Measurements from ENCODE around the gene SOX6. TPM values are rescaled to one million over a fixed set of nuclear protein-coding genes. Genes with fewer than 3 reads are reported as not detected.

SOX6 gene
- total RNA-seq, 1 donor from 2014 or later = 1.4 TPM

- no peak overlapping the region for H3K27ac Mint-ChIP-seq (ENCODE audit: unreplicated experiment)
- no peaks in the 10 kb centered on the region for H3K4me1 Mint-ChIP-seq (ENCODE audit: low read depth, unreplicated experiment)
- no peaks in the 10 kb centered on the region for H3K27me3 Mint-ChIP-seq (ENCODE audit: unreplicated experiment)
- no peak for DNase-seq
- H3K9me3 Mint-ChIP-seq (ENCODE audit: unreplicated experiment) = no peaks in the 10 kb centered on the region
- no peaks in the 10 kb centered on the region for H3K36me3 Mint-ChIP-seq (ENCODE audit: unreplicated experiment)
- H3K4me3 Mint-ChIP-seq (ENCODE audit: unreplicated experiment) = no peak overlapping the region
- TF ChIP-seq CTCF (IDR thresholded peaks at IDR 0.05; ENCODE audit: partially characterized antibody, unreplicated experiment) = no peak
These were observed 415.7 kb downstream of the SOX6 start for GRCh38 chr11:15940462-15941205.

- Mint-ChIP-seq H3K27ac (ENCODE audit: unreplicated experiment) (no peak overlapping the region), H3K27me3 (ENCODE audit: unreplicated experiment) (no peaks in the 10 kb centered on the region), H3K9me3 (ENCODE audit: unreplicated experiment) (peaks cover 2% of the 10 kb centered on the region), H3K36me3 (ENCODE audit: unreplicated experiment) (no peaks in the 10 kb centered on the region), H3K4me1 (ENCODE audit: low read depth, unreplicated experiment) (no peaks in the 10 kb centered on the region), H3K4me3 (ENCODE audit: unreplicated experiment) (no peak overlapping the region)
- no peak for DNase-seq
- TF ChIP-seq CTCF (IDR thresholded peaks at IDR 0.05; ENCODE audit: partially characterized antibody, unreplicated experiment) = no peak
These were observed 417.4 kb downstream of the SOX6 start for GRCh38 chr11:15938983-15939382.

GRCh38 chr11:15938121-15938611 is 418.2 kb downstream of the SOX6 start:
- no peaks in the 10 kb centered on the region for H3K36me3 Mint-ChIP-seq (ENCODE audit: unreplicated experiment)
- no peak for DNase-seq
- H3K27ac Mint-ChIP-seq (ENCODE audit: unreplicated experiment) = no peak overlapping the region
- no peak for TF ChIP-seq CTCF (IDR thresholded peaks at IDR 0.05; ENCODE audit: partially characterized antibody, unreplicated experiment)
- no peak overlapping the region for H3K4me3 Mint-ChIP-seq (ENCODE audit: unreplicated experiment)
- H3K27me3 Mint-ChIP-seq (ENCODE audit: unreplicated experiment) = no peaks in the 10 kb centered on the region
- no peaks in the 10 kb centered on the region for H3K4me1 Mint-ChIP-seq (ENCODE audit: low read depth, unreplicated experiment)
- peaks cover 2% of the 10 kb centered on the region for H3K9me3 Mint-ChIP-seq (ENCODE audit: unreplicated experiment)

GRCh38 chr11:15937601-15938120 is 418.7 kb downstream of the SOX6 start:
- Mint-ChIP-seq H3K9me3 (ENCODE audit: unreplicated experiment) (peaks cover 2% of the 10 kb centered on the region), H3K4me3 (ENCODE audit: unreplicated experiment) (no peak overlapping the region), H3K36me3 (ENCODE audit: unreplicated experiment) (no peaks in the 10 kb centered on the region), H3K4me1 (ENCODE audit: low read depth, unreplicated experiment) (no peaks in the 10 kb centered on the region), H3K27me3 (ENCODE audit: unreplicated experiment) (no peaks in the 10 kb centered on the region), H3K27ac (ENCODE audit: unreplicated experiment) (no peak overlapping the region)
- no peak for TF ChIP-seq CTCF (IDR thresholded peaks at IDR 0.05; ENCODE audit: partially characterized antibody, unreplicated experiment)
- DNase-seq = no peak

- Mint-ChIP-seq H3K27me3 (ENCODE audit: unreplicated experiment) (no peaks in the 10 kb centered on the region), H3K27ac (ENCODE audit: unreplicated experiment) (no peak overlapping the region), H3K4me3 (ENCODE audit: unreplicated experiment) (no peak overlapping the region), H3K9me3 (ENCODE audit: unreplicated experiment) (peaks cover 2% of the 10 kb centered on the region), H3K4me1 (ENCODE audit: low read depth, unreplicated experiment) (no peaks in the 10 kb centered on the region), H3K36me3 (ENCODE audit: unreplicated experiment) (peaks cover under 1% of the 10 kb centered on the region)
- DNase-seq = no peak
- no peak for TF ChIP-seq CTCF (IDR thresholded peaks at IDR 0.05; ENCODE audit: partially characterized antibody, unreplicated experiment)
These were observed 420.3 kb downstream of the SOX6 start for GRCh38 chr11:15936011-15936410.
